H54 (cell line): ENCODE data around the gene NUTM2A.
"Not testable (repeated sequence)": the region's sequence is repeated elsewhere in the genome, so short reads cannot be mapped to it uniquely, and the experiment has no call there.

Experiments used
- DNase-seq: peaks from one replicate; pipeline ENCODE4 v3.0.0; 2011; ENCODE audit warnings: low spot score, mixed read lengths; ENCODE audit not compliant: insufficient read length
- FAIRE-seq: peaks from 3 replicates; lab custom pipeline; 2011; peaks lifted over from hg19 to GRCh38; lab: Jason Lieb, UNC

Gene NUTM2A, protein sequence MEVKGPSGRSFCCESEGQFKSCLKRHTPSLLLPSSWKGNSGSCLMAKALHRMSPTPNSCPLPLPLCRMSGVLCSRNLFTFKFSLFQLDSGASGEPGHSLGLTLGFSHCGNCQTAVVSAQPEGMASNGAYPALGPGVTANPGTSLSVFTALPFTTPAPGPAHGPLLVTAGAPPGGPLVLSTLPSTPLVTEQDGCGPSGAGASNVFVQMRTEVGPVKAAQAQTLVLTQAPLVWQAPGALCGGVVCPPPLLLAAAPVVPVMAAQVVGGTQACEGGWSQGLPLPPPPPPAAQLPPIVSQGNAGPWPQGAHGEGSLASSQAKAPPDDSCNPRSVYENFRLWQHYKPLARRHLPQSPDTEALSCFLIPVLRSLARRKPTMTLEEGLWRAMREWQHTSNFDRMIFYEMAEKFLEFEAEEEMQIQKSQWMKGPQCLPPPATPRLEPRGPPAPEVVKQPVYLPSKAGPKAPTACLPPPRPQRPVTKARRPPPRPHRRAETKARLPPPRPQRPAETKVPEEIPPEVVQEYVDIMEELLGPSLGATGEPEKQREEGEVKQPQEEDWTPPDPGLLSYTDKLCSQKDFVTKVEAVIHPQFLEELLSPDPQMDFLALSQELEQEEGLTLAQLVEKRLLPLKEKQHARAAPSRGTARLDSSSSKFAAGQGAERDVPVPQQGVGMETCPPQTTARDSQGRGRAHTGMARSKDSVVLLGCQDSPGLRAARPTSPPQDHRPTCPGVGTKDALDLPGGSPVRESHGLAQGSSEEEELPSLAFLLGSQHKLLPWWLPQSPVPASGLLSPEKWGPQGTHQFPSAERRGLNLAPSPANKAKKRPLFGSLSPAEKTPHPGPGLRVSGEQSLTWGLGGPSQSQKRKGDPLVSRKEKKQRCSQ

DNA sequence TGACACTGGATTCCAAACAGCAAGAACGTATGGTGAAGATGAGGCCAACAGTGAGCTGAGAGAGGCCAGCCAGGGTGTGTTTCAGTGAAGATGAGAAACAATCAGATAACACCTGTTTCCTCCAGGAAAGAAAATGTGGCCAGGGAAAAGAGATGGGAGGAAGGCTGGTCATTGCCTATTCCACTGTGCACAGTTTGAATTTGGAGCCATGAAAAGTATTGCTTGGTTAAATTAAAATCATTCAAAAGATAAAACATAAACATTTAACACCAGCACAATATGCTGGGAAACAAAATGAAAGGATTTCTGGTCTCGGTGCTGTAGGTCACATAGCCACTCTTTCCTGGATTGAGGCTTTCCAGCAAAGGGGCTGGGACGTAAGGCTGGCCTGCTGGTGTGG lies at the start of gene NUTM2A:
TSS of gene NUTM2A (plus strand) at position 301 of the 400 bp plus-strand sequence. CDS start 383 bp downstream, outside the sequence.
- not testable (repeated sequence) for FAIRE-seq, DNase-seq

- not testable (repeated sequence) for DNase-seq, FAIRE-seq
Measured at GRCh38 chr10:87177587-87177986, 47.7 kb upstream of the NUTM2A start.

- FAIRE-seq = peak; percentile 50
- not testable (repeated sequence) for DNase-seq
Measured at GRCh38 chr10:87184421-87184820, 40.8 kb upstream of the NUTM2A start.

- not testable (repeated sequence) for DNase-seq, FAIRE-seq
Measured at GRCh38 chr10:87186016-87186415, 39.2 kb upstream of the NUTM2A start.

DNA sequence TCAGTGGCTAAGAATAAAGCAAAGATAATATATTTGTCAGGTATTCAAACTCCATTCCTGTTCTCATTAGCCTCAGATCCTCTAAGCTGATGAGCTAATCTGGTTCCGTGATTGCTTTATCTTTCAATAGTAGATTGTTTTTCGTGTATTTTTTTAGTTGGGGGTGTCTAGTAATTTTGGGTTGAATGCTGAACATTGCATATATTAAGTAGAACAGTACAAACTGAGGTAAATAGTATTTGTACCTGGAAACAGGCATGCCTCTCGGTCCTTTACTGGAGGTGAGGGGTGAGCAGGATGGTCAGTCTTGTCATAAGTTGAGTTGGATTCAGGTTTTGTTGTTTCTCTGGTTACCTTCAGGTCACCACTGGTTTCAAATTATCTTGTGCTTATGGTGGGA lies 37.7 kb upstream of the NUTM2A start:
- not testable (repeated sequence) for FAIRE-seq, DNase-seq

GRCh38 chr10:87191841-87192240 lies 33.4 kb upstream of the NUTM2A start:
- not testable (repeated sequence) for FAIRE-seq, DNase-seq

DNA sequence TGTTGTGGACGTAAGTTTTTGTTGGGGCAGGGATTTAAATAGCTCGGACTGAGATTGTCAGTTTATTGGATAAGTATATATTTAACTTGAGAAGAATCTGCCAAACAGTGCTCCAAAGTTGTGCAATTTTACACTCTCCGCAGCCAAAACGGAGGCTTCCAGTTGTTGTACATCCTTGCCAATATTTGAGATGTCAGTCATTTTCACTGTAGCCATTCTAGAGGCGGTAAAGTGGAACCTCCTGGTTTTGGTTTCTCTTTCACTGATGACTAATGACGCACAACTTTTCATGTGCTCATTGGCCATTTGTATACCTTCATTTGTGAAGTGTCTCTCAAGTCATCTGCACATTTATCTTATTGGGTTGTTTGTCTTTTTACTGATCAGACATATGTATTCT lies 24.3 kb upstream of the NUTM2A start:
- FAIRE-seq = peak; percentile 60
- DNase-seq = not testable (repeated sequence)

GRCh38 chr10:87204801-87205200 lies 20.4 kb upstream of the NUTM2A start:
- DNase-seq, FAIRE-seq: not testable (repeated sequence)

- FAIRE-seq, DNase-seq: not testable (repeated sequence)
Measured at GRCh38 chr10:87206922-87207321, 18.3 kb upstream of the NUTM2A start.

- not testable (repeated sequence) for DNase-seq, FAIRE-seq
Measured at GRCh38 chr10:87210309-87210708, 14.9 kb upstream of the NUTM2A start.

GRCh38 chr10:87211848-87212247 lies 13.4 kb upstream of the NUTM2A start:
- not testable (repeated sequence) for FAIRE-seq
- DNase-seq = peak; percentile 22

DNA sequence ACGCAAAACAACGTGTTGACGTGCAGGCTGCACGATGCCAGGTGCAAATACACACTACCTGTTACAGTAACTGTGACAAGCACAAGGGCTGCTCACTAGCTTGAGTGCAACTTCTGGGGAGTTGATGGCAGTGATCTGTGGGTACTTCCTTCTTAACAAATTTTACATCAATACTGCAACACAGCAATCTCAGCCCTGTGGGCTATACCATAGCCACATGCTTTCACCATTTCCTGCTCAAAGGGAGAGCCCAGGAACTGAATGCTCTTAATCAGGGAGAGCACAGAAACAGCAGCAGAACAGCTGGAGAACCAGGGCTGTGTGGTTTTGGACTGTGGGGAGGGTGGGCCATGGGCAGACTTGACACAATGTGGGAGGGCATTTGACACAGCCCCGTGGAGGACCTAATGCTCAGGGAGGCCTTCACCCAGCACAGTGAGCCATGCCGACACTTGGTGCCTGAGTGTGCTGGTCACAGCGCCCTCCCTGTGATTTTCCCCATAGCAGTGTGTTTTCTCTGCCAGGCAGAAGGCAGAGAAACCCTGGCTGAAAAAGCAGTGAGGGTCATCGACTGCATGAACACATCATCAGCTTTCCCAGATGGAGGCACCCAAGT lies 12.0 kb upstream of the NUTM2A start:
- not testable (repeated sequence) for DNase-seq, FAIRE-seq

DNA sequence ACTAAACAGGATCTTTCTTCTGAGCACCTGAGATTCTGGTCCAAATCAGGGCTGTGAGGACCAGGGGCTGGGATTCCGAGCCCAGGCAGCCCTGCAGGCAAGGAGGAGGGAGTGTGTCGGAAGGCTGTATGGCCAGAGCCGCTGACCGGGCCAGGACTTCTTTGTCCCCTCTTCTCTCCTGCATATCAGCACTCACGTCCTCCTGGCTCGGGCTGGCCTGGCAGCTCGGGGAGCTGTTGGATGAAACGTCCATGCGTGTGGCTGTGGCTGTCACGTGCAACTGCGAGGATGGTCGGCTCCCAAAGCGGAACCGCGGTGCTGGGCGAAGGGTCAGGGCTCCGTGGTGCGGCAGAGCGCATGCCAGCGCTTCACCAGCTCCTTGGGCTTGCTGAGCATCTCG lies 11.4 kb upstream of the NUTM2A start:
- FAIRE-seq, DNase-seq: not testable (repeated sequence)

DNA sequence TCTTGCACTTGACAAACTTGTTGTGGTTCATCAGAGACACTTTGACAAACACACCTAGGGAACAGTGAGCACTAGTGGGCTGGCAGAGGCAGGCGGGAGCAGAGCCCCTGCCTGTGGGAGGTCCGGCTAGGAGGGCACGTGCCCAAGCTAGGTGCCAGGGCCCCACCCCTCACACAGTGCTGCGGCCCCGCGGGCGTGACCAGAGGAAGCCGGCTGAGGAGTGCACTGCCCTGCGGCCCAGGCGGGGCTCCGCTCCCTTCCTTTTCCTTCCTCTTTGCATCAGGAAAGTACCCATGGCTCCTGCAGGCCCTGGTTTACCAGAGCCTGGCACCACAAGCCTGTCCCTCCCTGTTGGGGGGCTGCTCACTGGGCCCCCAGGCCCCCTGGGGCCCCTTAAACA lies 9.1 kb upstream of the NUTM2A start:
- not testable (repeated sequence) for FAIRE-seq

GRCh38 chr10:87219370-87219769 lies 5.9 kb upstream of the NUTM2A start:
- not testable (repeated sequence) for FAIRE-seq, DNase-seq

More for the DNA sequence above, 9.1 kb upstream of the NUTM2A start:
- DNase-seq = not testable (repeated sequence)

DNA sequence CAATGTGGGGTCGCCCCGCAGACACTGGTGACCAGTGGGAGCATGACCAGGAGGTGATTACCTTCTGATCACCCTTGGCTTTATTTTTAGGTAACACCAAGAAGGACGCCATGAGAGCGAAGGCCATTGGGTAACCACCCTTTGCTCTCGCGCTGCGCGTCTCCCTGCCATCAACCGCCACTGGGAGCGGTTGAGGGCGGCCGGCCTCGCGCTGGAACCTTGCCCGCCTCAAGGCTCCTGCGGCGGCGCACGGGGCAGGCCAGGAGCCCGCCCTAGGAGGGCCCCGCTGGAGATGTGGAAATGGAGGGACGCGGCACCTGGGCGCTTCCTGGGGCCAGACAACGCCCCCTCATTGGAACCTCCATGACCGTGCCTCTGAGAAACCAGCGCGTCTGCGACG lies 2.5 kb upstream of the NUTM2A start:
- not testable (repeated sequence) for FAIRE-seq, DNase-seq

- FAIRE-seq, DNase-seq: not testable (repeated sequence)
Measured at GRCh38 chr10:87228247-87228646, 3.0 kb downstream of the NUTM2A start.

DNA sequence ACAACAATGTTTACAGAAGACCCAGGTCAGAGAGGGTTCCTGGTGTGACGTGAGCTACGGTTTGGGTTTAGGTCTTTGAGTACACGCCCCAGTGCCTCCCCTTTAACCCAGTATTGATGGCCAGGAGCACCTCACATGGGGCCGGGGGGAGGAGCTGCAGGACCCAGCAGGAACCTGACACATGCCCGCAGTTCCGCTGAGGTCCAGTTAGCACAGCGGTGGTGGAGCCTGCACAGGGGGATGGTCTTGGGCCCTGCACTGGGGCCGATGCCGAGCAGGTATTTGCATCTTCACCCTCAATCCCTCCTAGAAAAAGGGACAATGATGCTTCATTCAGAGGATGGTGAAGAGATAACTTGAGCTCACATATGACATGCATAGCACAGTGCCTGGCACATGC lies 4.0 kb downstream of the NUTM2A start:
- not testable (repeated sequence) for FAIRE-seq, DNase-seq

DNA sequence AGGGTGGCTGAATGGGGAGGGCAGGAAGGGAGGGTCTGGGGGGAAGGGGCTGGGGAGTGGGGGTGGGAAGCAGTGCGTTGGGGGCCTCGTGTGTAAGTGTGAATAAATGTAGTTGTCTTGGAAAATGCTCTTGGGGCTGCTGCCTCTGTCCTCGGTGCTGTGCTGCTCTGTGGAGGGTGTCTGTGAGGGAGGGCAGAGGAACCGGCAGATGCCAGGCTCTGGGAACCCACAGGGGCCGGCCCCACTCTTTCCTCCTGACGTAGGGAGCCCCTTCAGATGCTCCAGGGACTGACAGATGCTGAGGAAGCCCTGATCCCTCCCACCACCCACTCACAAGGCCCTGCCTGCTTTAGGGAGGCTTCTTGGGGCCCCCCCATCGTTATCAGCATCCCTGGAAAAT lies 9.6 kb downstream of the NUTM2A start:
- not testable (repeated sequence) for FAIRE-seq, DNase-seq

GRCh38 chr10:87237244-87237643 lies 12.0 kb downstream of the NUTM2A start:
- not testable (repeated sequence) for FAIRE-seq

More at GRCh38 chr10:87237244-87237643, 12.0 kb downstream of the NUTM2A start:
- DNase-seq = not testable (repeated sequence)
